SU-DHL-6 (cell line): ENCODE results near the gene JAK1.

Experiments used
- CTCF ChIP-seq: fragments of 200-600 bp; sonication (generic); IDR thresholded peaks from one replicate; pipeline ENCODE4 v1.5.1; 2017; ENCODE audit warnings: antibody characterized with exemption, mild to moderate bottlenecking, low read length, moderate library complexity; ENCODE audit not compliant: insufficient read depth, poor library complexity, severe bottlenecking
- EZH2phosphoT487 ChIP-seq: fragments of 200-600 bp; sonication (generic), shearing (Covaris generic); conservative IDR thresholded peaks from 2 replicates; pipeline ENCODE4 v1.6.1; 2018; ENCODE audit warnings: mild to moderate bottlenecking, antibody characterized with exemption, low read length, moderate library complexity, mixed read lengths

DNA sequence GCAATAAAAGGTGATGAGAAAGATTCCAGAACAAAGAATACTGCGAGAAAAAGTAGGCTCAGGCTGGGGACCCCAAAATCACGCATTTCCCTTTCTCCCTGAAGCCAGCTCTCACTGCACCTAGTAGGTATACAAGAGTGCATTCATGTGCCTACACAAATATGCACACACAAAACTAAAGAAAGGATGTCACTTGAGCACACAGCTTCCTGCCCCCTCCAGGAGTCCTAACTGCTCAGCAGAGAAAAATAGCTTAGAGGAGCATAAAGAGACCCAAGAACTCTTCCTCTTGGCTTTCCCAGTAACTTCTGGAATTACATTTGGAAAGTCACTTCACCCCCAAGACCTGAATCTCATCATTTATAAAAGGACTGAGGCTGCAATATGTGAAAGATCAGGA lies 38.0 kb downstream of the JAK1 start:
- TF ChIP-seq CTCF (no peak), EZH2phosphoT487 (no peak)
